Measurements from ENCODE around the gene MAD2L1BP. TPM values are rescaled to one million over a fixed set of nuclear protein-coding genes. Genes with fewer than 3 reads are reported as not detected.

MAD2L1BP gene
- total RNA-seq, 1 donor from 2014 or later = 49.7 TPM

- no peak for DNase-seq (ENCODE audit: low read depth)
Measured at GRCh38 chr6:43666196-43666920, 30.7 kb downstream of the MAD2L1BP start.

GRCh38 chr6:43667245-43668150, 31.9 kb downstream of the MAD2L1BP start:
- peak; percentile 56 for DNase-seq (ENCODE audit: low read depth)

GRCh38 chr6:43668151-43669028, 32.8 kb downstream of the MAD2L1BP start:
- peak; percentile 82 for DNase-seq (ENCODE audit: low read depth)

GRCh38 chr6:43669050-43669921, 33.6 kb downstream of the MAD2L1BP start:
- peak; percentile 19 for DNase-seq (ENCODE audit: low read depth)

GRCh38 chr6:43669922-43670622, 34.4 kb downstream of the MAD2L1BP start:
- DNase-seq (ENCODE audit: low read depth) = no peak

GRCh38 chr6:43670623-43670986, 35.0 kb downstream of the MAD2L1BP start:
- no peak for DNase-seq (ENCODE audit: low read depth)

- DNase-seq (ENCODE audit: low read depth) = no peak
Measured at GRCh38 chr6:43671011-43671800, 35.6 kb downstream of the MAD2L1BP start.

- DNase-seq (ENCODE audit: low read depth) = no peak
Measured at GRCh38 chr6:43671801-43672690, 36.4 kb downstream of the MAD2L1BP start.

- DNase-seq (ENCODE audit: low read depth) = no peak
Measured at GRCh38 chr6:43673444-43674084, 37.9 kb downstream of the MAD2L1BP start.

GRCh38 chr6:43674291-43674690, 38.7 kb downstream of the MAD2L1BP start:
- no peak for DNase-seq (ENCODE audit: low read depth)

- DNase-seq (ENCODE audit: low read depth) = no peak
Measured at GRCh38 chr6:43674921-43675320, 39.3 kb downstream of the MAD2L1BP start.

GRCh38 chr6:43676962-43677606, 41.4 kb downstream of the MAD2L1BP start:
- DNase-seq (ENCODE audit: low read depth) = no peak

- no peak for DNase-seq (ENCODE audit: low read depth)
Measured at GRCh38 chr6:43677759-43678158, 42.1 kb downstream of the MAD2L1BP start.

- no peak for DNase-seq (ENCODE audit: low read depth)
Measured at GRCh38 chr6:43678341-43678740, 42.7 kb downstream of the MAD2L1BP start.

- no peak for DNase-seq (ENCODE audit: low read depth)
Measured at GRCh38 chr6:43679057-43679456, 43.4 kb downstream of the MAD2L1BP start.

- DNase-seq (ENCODE audit: low read depth) = no peak
Measured at GRCh38 chr6:43680308-43681200, 44.9 kb downstream of the MAD2L1BP start.
